Brain microvascular endothelial cell (primary cell): Measurements from ENCODE around the gene NXPE3.

Source experiments
- DNase-seq: peaks from one replicate; pipeline ENCODE4 v3.0.0-alpha.2; 2020
- H3K27ac ChIP-seq: fragments of 250-450 bp; sonication (Bioruptor Pico); 2 replicates; pipeline ENCODE4 v1.5.1; 2020; ENCODE audit warnings: mild to moderate bottlenecking, moderate library complexity
- H3K27me3 ChIP-seq: fragments of 250-450 bp; sonication (Bioruptor Pico); replicated peaks from 2 replicates; pipeline ENCODE4 v1.5.1; 2020; ENCODE audit warnings: mild to moderate bottlenecking
- H3K36me3 ChIP-seq: fragments of 250-450 bp; sonication (Bioruptor Pico); replicated peaks from 2 replicates; pipeline ENCODE4 v1.5.1; 2020; ENCODE audit warnings: mild to moderate bottlenecking
- H3K4me3 ChIP-seq: 2 replicates; pipeline ENCODE4 v1.5.1; 2011; ENCODE audit warnings: low read depth, mild to moderate bottlenecking, control low read depth, low read length, moderate library complexity
- CTCF ChIP-seq: IDR thresholded peaks from 2 replicates; pipeline ENCODE4 v1.5.1; 2011; ENCODE audit warnings: low read depth, mild to moderate bottlenecking, moderate library complexity, low read length, control low read depth, inconsistent platforms; ENCODE audit errors: missing control alignments
- in situ Hi-C: cut with HindIII; loops from 2 replicates; pipeline ENCODE4 v1.10.0; 2017; ENCODE audit warnings: low sequenced_read_pairs, low pct_ligation_motif_present

NXPE3 gene

GRCh38 chr3:101819649-101820206 lies 40.7 kb downstream of the NXPE3 start:
- Histone ChIP-seq H3K27me3 (no peaks in the 10 kb centered on the region), H3K36me3 (peaks cover 10% of the 10 kb centered on the region), H3K27ac (no peak overlapping the region), H3K4me3 (no peak overlapping the region)
- in situ Hi-C loops = loop anchor here (25.0 kb wide), 1 partner anchor 718 kb away; no protein-coding TSS in a partner anchor
- DNase-seq = no peak
- no peak for TF ChIP-seq CTCF

GRCh38 chr3:101821503-101821902 lies 42.5 kb downstream of the NXPE3 start:
- TF ChIP-seq CTCF = no peak
- no peak overlapping the region for H3K4me3 ChIP-seq
- H3K27ac ChIP-seq = no peak overlapping the region
- DNase-seq = no peak
- in situ Hi-C loops = loop anchor here (25.0 kb wide), 1 partner anchor 716 kb away; no protein-coding TSS in a partner anchor
- peaks cover 10% of the 10 kb centered on the region for H3K36me3 ChIP-seq
- H3K27me3 ChIP-seq = no peaks in the 10 kb centered on the region

GRCh38 chr3:101823525-101823924 lies 44.5 kb downstream of the NXPE3 start:
- TF ChIP-seq CTCF = no peak

GRCh38 chr3:101824702-101825101 lies 45.7 kb downstream of the NXPE3 start:
- H3K36me3 ChIP-seq = peaks cover 5% of the 10 kb centered on the region
- no peak overlapping the region for H3K27ac ChIP-seq
- no peak for TF ChIP-seq CTCF
- DNase-seq = no peak
- in situ Hi-C loops = loop anchor here (25.0 kb wide), 1 partner anchor 713 kb away; no protein-coding TSS in a partner anchor
- H3K4me3 ChIP-seq = no peak overlapping the region
- no peaks in the 10 kb centered on the region for H3K27me3 ChIP-seq

More at GRCh38 chr3:101823525-101823924, 44.5 kb downstream of the NXPE3 start:
- Histone ChIP-seq H3K27me3 (no peaks in the 10 kb centered on the region), H3K27ac (no peak overlapping the region), H3K4me3 (no peak overlapping the region), H3K36me3 (peaks cover 5% of the 10 kb centered on the region)
- no peak for DNase-seq
- in situ Hi-C loops = loop anchor here (25.0 kb wide), 1 partner anchor 714 kb away; no protein-coding TSS in a partner anchor

- H3K4me3 ChIP-seq = no peak overlapping the region
- peaks cover 5% of the 10 kb centered on the region for H3K36me3 ChIP-seq
- no peak for DNase-seq
- in situ Hi-C loops = no loop called here
- H3K27ac ChIP-seq = no peak overlapping the region
- TF ChIP-seq CTCF = no peak
- H3K27me3 ChIP-seq = no peaks in the 10 kb centered on the region
These were observed 47.0 kb downstream of the NXPE3 start for GRCh38 chr3:101825904-101826445.
